GM20000 (cell line): ENCODE results near the gene ADCY4.

ENCODE experiments used
- DNase-seq: peaks from one replicate; pipeline ENCODE4 v3.0.0; 2012; ENCODE audit warnings: low spot score
- CTCF ChIP-seq: IDR thresholded peaks from 2 replicates; pipeline ENCODE4 v1.5.1; 2012; ENCODE audit warnings: mild to moderate bottlenecking, control low read depth; ENCODE audit errors: extremely low read depth, missing control alignments

Gene ADCY4

DNA sequence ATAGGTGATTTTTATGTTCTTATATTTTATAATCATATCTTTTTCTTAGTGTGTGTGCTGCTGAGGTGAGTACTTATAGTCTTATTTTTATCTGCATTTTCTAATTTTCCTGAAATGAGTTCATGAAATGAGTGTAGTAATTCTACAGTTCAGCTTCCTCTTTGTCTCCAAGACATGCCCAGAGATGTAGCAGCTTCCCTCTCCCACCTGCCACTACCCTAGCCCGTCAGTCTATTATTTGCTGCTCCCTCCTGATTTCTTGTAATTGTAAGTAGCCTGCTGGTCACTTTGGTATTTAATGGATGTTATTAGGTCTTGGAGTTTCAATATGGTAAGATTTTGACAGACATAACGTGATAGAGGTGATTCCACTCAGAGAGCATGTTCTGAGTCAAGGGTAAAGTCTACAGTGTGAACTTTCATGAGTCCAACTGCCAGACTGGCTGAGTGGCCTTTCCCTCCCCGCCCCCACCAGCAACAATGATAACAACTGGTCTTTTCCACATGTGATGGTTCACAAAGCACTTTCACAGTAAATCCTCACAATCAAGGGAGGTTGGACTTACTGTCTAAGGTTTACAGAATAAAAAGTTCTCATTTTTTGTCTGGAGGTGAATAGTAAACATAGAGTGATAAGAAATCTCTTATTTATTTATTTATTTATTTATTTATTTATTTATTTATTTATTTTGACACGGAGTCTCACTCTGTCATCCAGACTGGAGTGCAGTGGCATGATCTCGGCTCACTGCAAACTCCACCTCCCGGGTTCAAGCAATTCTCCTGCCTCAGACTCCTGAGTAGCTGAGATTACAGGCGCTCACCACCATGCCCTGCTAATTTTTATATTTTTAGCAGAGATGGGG lies 9.2 kb upstream of the ADCY4 start:
- peak; percentile 7 for DNase-seq
- no peak for TF ChIP-seq CTCF

DNA sequence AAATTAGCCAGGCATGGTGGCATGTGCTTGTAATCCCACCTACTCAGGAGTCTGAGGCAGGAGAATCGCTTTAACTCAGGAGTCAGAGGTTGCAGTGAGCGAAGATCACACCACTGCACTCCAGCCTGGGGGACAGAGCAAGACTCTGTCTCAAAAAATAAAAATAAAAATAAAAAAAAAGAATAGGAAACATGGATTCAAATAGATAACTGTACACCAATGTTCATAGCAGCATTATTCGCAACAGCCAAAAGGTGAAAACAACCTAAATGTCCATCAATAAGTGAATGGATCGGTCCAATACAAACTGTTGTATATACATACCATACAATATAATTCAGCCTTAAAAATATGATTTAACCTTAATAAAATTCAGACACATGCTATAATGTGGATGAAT lies 8.0 kb upstream of the ADCY4 start:
- no peak for DNase-seq
- TF ChIP-seq CTCF, result no peak

DNA sequence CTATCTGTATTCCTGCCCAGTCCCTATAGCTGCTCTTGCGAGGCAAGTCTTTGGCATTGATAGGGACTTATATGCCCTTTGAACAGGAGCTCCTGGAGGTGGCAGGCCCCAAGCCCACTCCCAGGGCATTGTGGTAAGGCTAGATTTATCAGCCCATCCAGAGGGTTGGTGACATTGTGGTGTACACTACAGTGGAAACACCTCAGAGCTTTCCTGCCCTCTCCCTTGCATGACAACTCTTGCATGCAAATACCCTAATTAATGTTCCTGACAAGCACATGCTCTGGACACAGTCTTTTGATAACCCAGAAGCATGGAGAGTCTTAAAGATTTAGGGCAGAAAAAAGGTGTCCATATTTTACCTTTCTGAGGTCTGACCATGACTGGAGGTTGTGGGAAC lies 5.7 kb upstream of the ADCY4 start:
- no peak for TF ChIP-seq CTCF
- no peak for DNase-seq

- peak; percentile 82 for DNase-seq
- TF ChIP-seq CTCF, result no peak
These were observed 4.6 kb upstream of the ADCY4 start, which contains the start of gene RIPK3 for GRCh38 chr14:24339284-24340151. Gene RIPK3, minus strand, starts transcription at chr14:24339991. Its CDS starts 165 bp downstream, at chr14:24339826.

- no peak for TF ChIP-seq CTCF
- no peak for DNase-seq
These were observed 4.0 kb upstream of the ADCY4 start for GRCh38 chr14:24338843-24339242.

DNA sequence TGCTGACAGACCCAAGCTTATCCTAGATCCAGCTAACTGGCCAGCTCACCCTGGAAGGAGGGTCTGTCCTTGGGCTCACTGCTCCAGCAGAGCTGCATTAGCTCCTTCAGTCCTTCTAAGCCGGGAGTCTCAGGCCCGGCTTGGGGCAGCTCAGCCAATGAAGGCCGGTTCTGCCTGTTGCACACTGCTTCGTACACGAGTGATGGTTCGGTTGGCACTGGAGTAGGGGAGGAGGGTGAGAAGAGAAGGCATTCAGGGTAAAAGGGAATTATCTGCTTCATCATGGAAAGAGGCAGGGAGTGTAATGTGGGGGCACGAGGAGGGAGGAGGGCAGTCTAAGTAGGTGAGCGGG lies 2.9 kb upstream of the ADCY4 start:
- no peak for TF ChIP-seq CTCF
- no peak for DNase-seq
